SK-N-MC (cell line): ENCODE measurements around the gene MAPK8IP3.

Source experiments
- EZH2 ChIP-seq: fragments of 200-600 bp; sonication (generic); IDR thresholded peaks from one replicate; pipeline ENCODE4 v1.6.1; 2017; ENCODE audit warnings: antibody characterized with exemption
- FOXP2 ChIP-seq: optimal IDR thresholded peaks from 2 replicates; pipeline ENCODE3; 2011; ENCODE audit warnings: mild to moderate bottlenecking, moderate library complexity; ENCODE audit not compliant: insufficient read depth; ENCODE audit errors: extremely low read length, control extremely low read depth
- POLR2AphosphoS5 ChIP-seq: IDR thresholded peaks from 2 replicates; pipeline ENCODE4 v1.6.1; 2012; ENCODE audit warnings: mild to moderate bottlenecking, low read depth, low read length, borderline replicate concordance

- TF ChIP-seq POLR2AphosphoS5, result no peak
- no peak for TF ChIP-seq EZH2
- no peak for TF ChIP-seq FOXP2
Measured at GRCh38 chr16:1810536-1810935, 104.5 kb downstream of the MAPK8IP3 start.
